ENCODE results near the gene ARG2.
A peak's percentile ranks its signal among the peaks of the same experiment; 100 is the strongest.

ARG2 gene

DNA sequence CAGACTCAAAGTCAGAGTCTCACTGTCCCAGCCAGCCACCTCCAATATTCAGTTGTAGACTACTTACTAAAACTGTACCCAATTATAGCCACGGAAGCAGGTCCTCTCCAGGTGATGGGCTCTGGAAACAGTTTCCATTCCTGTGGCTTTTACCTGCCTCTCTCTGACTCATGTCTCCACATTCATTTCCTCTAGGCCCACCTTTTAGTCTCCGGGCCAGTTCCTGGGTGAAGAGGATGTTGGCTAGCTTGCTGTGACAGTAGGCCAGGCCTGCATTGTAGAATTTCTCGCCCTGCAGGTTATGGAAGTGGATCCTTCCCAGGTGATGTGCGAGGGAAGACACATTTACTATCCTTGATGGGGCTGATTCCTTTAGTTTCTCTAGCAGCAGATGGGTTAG lies 70.3 kb downstream of the ARG2 start:
- H3K4me3 ChIP-seq (replicated peaks in 1 of 2; ENCODE audit: low read depth in 2 of 2, low read length in 2 of 2), result no peak overlapping the region
- TF ChIP-seq, protein P1, sequence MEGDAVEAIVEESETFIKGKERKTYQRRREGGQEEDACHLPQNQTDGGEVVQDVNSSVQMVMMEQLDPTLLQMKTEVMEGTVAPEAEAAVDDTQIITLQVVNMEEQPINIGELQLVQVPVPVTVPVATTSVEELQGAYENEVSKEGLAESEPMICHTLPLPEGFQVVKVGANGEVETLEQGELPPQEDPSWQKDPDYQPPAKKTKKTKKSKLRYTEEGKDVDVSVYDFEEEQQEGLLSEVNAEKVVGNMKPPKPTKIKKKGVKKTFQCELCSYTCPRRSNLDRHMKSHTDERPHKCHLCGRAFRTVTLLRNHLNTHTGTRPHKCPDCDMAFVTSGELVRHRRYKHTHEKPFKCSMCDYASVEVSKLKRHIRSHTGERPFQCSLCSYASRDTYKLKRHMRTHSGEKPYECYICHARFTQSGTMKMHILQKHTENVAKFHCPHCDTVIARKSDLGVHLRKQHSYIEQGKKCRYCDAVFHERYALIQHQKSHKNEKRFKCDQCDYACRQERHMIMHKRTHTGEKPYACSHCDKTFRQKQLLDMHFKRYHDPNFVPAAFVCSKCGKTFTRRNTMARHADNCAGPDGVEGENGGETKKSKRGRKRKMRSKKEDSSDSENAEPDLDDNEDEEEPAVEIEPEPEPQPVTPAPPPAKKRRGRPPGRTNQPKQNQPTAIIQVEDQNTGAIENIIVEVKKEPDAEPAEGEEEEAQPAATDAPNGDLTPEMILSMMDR (IDR thresholded peaks at IDR 0.05; ENCODE audit: low read depth, low read length), result no peak
- DNase-seq (ENCODE audit: low read depth in 2 of 2), result no peak

DNA sequence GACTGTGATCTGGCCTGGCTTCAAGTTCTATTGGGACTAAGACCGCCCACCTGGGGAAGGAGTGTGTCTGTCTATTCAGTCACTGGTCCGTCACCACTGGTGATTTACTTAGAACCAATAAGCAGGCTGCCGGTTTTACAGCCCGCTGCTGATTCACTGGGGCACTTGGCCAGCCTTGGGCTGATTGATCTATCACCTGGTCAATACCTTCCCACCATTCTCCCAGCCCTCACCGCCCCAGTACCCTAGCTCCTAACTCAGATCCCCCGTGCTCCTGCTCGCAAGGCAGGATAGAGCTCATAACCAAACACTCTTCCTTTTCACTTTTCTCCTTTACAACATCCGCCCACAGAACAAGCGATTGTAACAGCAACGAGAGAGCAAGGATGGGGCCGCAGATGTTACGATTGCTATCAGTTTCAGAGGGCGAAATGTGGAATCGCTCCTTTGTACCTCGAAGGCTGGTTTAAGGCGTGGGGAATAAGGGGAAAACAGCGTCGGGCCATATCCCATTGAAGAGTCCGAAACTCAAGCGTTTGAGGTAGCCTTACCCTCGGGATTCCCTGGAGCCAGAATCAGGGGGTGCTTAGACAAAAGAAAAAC lies 75.2 kb downstream of the ARG2 start:
- peak; percentile 91 to 96 for DNase-seq (ENCODE audit: low read depth in 2 of 2)
- TF ChIP-seq, protein P1 (IDR thresholded peaks at IDR 0.05; ENCODE audit: low read depth, low read length), result no peak
- H3K4me3 ChIP-seq (replicated peaks in 1 of 2; ENCODE audit: low read depth in 2 of 2, low read length in 2 of 2), result peak overlapping the region; percentile 81 to 90

DNA sequence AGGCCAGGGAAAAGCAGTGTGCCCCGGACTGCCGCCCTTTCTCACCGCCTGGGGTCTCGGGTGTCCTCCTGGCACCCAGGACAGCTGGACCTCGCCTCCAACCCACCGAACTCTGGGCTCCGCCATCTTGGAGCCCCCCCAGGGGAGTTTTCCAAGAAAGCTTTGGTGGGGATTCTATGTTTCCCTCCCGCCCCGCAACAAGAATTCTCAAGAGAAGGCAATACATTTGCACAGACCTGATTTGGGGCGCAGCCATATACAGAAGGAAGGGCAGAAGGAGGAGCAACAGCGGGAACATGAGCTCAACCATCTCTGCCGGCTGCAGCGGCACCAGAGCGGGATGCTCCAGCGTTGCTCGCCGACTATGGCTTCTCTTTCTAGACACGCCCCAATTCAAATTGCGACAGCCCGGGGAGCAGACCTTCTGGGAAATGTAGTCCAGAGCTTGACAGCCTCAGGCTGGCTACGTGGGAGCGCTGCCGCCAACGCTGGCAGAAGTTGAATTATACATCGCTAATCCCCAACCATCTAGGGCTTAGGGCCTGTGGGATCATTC lies 75.8 kb downstream of the ARG2 start, which contains the start of gene RDH11:
Gene RDH11, minus strand, starts transcription at position 371 of the 556 bp plus-strand sequence. Its CDS starts 61 bp downstream, at position 310.
- TF ChIP-seq, protein P1 (IDR thresholded peaks at IDR 0.05; ENCODE audit: low read depth, low read length), result no peak
- peak; percentile 92 to 93 for DNase-seq (ENCODE audit: low read depth in 2 of 2)
- peak within 1 kb of the TSS; percentile 81 to 90 for H3K4me3 ChIP-seq (replicated peaks in 1 of 2; ENCODE audit: low read depth in 2 of 2, low read length in 2 of 2)

DNA sequence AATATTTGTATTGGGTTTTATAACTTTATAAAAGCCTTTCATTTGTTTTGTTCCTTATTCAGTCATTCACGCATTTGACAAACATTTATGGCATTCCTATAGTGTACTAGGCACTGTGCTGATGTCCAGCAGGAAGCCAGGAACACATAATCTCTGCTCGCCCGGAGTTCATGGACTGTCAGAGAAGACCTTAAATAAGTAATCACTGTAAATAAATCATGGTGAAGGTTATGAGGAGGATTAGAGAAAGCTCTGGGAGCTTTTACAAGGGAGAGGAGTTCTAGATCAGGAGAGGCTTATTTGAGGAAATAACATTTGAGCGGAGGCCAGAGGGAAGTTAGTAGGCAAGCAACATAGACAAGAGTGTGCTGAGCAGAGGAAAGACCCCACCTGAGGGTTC lies 77.3 kb downstream of the ARG2 start:
- no peak overlapping the region for H3K4me3 ChIP-seq (replicated peaks in 1 of 2; ENCODE audit: low read depth in 2 of 2, low read length in 2 of 2)

DNA sequence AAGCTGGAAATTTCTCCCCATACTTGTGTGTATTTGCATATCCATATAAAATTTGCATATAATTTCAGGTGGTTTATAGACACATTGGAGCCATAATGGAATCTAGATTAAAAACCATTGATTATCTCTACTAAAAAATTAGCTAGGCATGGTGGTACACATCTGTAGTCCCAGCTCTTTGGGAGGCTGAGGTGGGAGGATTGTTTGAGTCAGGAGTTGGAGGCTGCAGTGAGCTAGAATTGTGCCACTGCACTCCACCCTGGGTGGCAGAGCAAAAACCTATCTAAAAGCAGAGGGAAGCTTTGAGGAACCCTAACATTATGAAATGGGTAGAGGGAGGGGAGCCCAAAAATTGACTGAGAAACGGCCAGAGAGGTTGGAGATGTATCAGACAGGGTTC lies 78.5 kb downstream of the ARG2 start:
- TF ChIP-seq, protein P1 (IDR thresholded peaks at IDR 0.05; ENCODE audit: low read depth, low read length), result no peak
- DNase-seq (ENCODE audit: low read depth in 2 of 2), result no peak
- no peak overlapping the region for H3K4me3 ChIP-seq (replicated peaks in 1 of 2; ENCODE audit: low read depth in 2 of 2, low read length in 2 of 2)

More for the DNA sequence above, 77.3 kb downstream of the ARG2 start:
- TF ChIP-seq, protein P1 (IDR thresholded peaks at IDR 0.05; ENCODE audit: low read depth, low read length), result no peak
- no peak for DNase-seq (ENCODE audit: low read depth in 2 of 2)

All from cardiac fibroblast (primary cell).